ENCODE data around the gene PIP4K2A. TPM values are rescaled to one million over a fixed set of nuclear protein-coding genes. Genes with fewer than 3 reads are reported as not detected.

The PIP4K2A gene
- total RNA-seq, 1 donor from 2014 or later, result 24.0 TPM

DNA sequence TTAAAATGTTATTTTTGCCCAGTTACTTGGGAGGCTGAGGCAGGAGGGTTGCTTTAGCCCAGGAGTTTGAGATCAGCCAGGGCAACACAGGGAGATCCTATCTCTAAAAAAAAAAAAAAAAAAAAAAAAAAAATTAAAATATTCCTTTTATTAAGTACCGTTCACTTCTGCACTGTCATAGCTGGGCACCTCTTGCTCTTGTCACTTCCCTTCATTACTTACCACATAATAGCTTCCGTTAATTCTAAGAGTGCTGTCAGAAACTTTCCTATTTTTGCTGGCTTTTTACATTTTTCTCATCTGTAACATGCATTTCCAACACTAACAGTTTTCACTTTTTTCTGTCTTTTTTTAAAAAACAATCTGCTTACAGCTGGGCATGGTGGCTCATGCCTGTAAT lies 132.9 kb downstream of the PIP4K2A start:
- Histone ChIP-seq H3K9ac (ENCODE audit: low read depth in 1 of 3, low read length in 3 of 3) (no peak overlapping the region), H3K36me3 (ENCODE audit: control insufficient read depth in 3 of 3, insufficient read depth in 3 of 3, low read length in 3 of 3) (peaks cover 0 to 4% (median 0%) of the 10 kb centered on the region in 3 donors), H3K9me3 (ENCODE audit: control insufficient read depth in 3 of 3, low read length in 3 of 3) (no peaks in the 10 kb centered on the region), H3K4me3 (ENCODE audit: low read length in 3 of 3) (no peak overlapping the region), H3K4me1 (ENCODE audit: control insufficient read depth in 3 of 3, insufficient read depth in 3 of 3, low read length in 3 of 3) (peaks cover 0 to 7% (median 3%) of the 10 kb centered on the region in 3 donors), H3K27ac (ENCODE audit: low read depth, low read length) (no peak overlapping the region), H3K27me3 (ENCODE audit: control insufficient read depth in 3 of 3, insufficient read depth in 3 of 3, low read length in 3 of 3) (no peaks in the 10 kb centered on the region)

DNA sequence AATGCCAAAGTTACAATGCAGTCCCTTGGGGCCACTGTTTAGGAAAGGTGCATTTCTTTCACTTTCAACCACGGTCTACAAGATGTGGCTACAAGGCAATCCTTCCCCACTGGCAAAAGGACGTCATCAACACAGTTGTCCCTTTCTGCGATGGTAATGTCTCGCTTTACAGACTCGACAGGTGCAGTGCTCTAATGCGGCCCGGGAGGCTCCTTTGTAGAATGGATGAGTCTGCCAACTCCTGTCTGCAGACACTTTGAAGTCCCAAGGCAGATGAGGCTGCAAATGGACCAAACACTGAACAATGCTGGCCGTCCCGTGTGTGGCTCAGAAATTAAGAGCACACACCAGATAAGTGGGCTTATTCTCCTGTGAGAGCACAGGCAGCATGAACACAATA lies 133.7 kb downstream of the PIP4K2A start:
- Histone ChIP-seq H3K9me3 (ENCODE audit: control insufficient read depth in 3 of 3, low read length in 3 of 3) (no peaks in the 10 kb centered on the region), H3K27me3 (ENCODE audit: control insufficient read depth in 3 of 3, insufficient read depth in 3 of 3, low read length in 3 of 3) (no peaks in the 10 kb centered on the region), H3K36me3 (ENCODE audit: control insufficient read depth in 3 of 3, insufficient read depth in 3 of 3, low read length in 3 of 3) (peaks cover 0 to 4% (median 0%) of the 10 kb centered on the region in 3 donors), H3K27ac (ENCODE audit: low read depth, low read length) (no peak overlapping the region), H3K9ac (ENCODE audit: low read depth in 1 of 3, low read length in 3 of 3) (no peak overlapping the region), H3K4me3 (ENCODE audit: low read length in 3 of 3) (no peak overlapping the region), H3K4me1 (ENCODE audit: control insufficient read depth in 3 of 3, insufficient read depth in 3 of 3, low read length in 3 of 3) (peaks cover 0 to 7% (median 3%) of the 10 kb centered on the region in 3 donors)

GRCh38 chr10:22579826-22580225 lies 134.6 kb downstream of the PIP4K2A start:
- Histone ChIP-seq H3K9ac (ENCODE audit: low read depth in 1 of 3, low read length in 3 of 3) (no peak overlapping the region), H3K4me1 (ENCODE audit: control insufficient read depth in 3 of 3, insufficient read depth in 3 of 3, low read length in 3 of 3) (peaks cover 0 to 7% (median 3%) of the 10 kb centered on the region in 3 donors), H3K27me3 (ENCODE audit: control insufficient read depth in 3 of 3, insufficient read depth in 3 of 3, low read length in 3 of 3) (no peaks in the 10 kb centered on the region), H3K36me3 (ENCODE audit: control insufficient read depth in 3 of 3, insufficient read depth in 3 of 3, low read length in 3 of 3) (peaks cover 0 to 4% (median 0%) of the 10 kb centered on the region in 3 donors), H3K9me3 (ENCODE audit: control insufficient read depth in 3 of 3, low read length in 3 of 3) (no peaks in the 10 kb centered on the region), H3K27ac (ENCODE audit: low read depth, low read length) (no peak overlapping the region), H3K4me3 (ENCODE audit: low read length in 3 of 3) (no peak overlapping the region)

GRCh38 chr10:22573820-22574569 lies 140.4 kb downstream of the PIP4K2A start:
- peaks cover 0 to 4% (median 0%) of the 10 kb centered on the region in 3 donors for H3K36me3 ChIP-seq (ENCODE audit: control insufficient read depth in 3 of 3, insufficient read depth in 3 of 3, low read length in 3 of 3)

DNA sequence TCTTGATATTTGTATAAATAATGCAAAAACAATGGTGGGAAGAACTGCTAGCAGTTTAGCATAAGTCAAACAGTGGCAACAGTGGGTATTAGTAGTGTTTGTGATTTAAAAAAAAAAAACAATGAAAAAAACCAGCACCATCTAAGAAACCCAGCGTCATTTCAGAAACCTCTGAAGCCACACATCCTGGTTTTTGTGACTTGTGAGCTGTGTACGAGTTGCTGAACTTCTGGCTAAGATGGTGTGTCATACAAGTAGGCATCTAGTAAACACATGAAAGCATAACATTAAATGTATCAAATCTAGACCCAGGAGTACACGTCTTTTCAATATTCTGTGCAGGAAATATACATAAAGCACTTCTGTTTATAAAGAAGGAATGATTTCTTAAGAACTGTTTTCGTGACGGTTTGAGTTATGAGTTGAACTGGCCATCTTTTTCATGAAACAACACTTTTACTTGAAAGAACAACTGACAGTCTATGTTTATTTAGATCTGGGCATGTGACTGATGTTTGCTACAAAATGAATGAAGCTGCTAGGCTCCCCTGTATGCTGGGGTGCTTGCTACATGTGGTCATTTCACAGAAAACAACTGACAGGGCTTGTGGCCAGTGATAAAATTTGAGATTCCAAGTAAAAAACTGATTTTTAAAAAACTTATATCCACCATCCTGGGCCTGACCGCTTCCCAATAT lies 143.5 kb downstream of the PIP4K2A start:
- H3K36me3 ChIP-seq (ENCODE audit: control insufficient read depth in 3 of 3, insufficient read depth in 3 of 3, low read length in 3 of 3), result peaks cover 0 to 10% (median 0%) of the 10 kb centered on the region in 3 donors

More at GRCh38 chr10:22573820-22574569, 140.4 kb downstream of the PIP4K2A start:
- H3K27ac ChIP-seq (ENCODE audit: low read depth, low read length), result no peak overlapping the region
- H3K4me3 ChIP-seq (ENCODE audit: low read length in 3 of 3), result no peak overlapping the region
- H3K27me3 ChIP-seq (ENCODE audit: control insufficient read depth in 3 of 3, insufficient read depth in 3 of 3, low read length in 3 of 3), result no peaks in the 10 kb centered on the region
- H3K4me1 ChIP-seq (ENCODE audit: control insufficient read depth in 3 of 3, insufficient read depth in 3 of 3, low read length in 3 of 3), result no peaks in the 10 kb centered on the region
- no peaks in the 10 kb centered on the region for H3K9me3 ChIP-seq (ENCODE audit: control insufficient read depth in 3 of 3, low read length in 3 of 3)
- H3K9ac ChIP-seq (ENCODE audit: low read depth in 1 of 3, low read length in 3 of 3), result no peak overlapping the region

GRCh38 chr10:22570234-22570633 lies 144.1 kb downstream of the PIP4K2A start:
- no peaks in the 10 kb centered on the region for H3K27me3 ChIP-seq (ENCODE audit: control insufficient read depth in 3 of 3, insufficient read depth in 3 of 3, low read length in 3 of 3)
- H3K4me1 ChIP-seq (ENCODE audit: control insufficient read depth in 3 of 3, insufficient read depth in 3 of 3, low read length in 3 of 3), result peaks cover 0 to 3% (median 0%) of the 10 kb centered on the region in 3 donors
- H3K4me3 ChIP-seq (ENCODE audit: low read length in 3 of 3), result no peak overlapping the region
- H3K36me3 ChIP-seq (ENCODE audit: control insufficient read depth in 3 of 3, insufficient read depth in 3 of 3, low read length in 3 of 3), result peaks cover 0 to 10% (median 0%) of the 10 kb centered on the region in 3 donors
- H3K27ac ChIP-seq (ENCODE audit: low read depth, low read length), result no peak overlapping the region
- no peak overlapping the region for H3K9ac ChIP-seq (ENCODE audit: low read depth in 1 of 3, low read length in 3 of 3)
- H3K9me3 ChIP-seq (ENCODE audit: control insufficient read depth in 3 of 3, low read length in 3 of 3), result no peaks in the 10 kb centered on the region

More for the DNA sequence above, 143.5 kb downstream of the PIP4K2A start:
- Histone ChIP-seq H3K4me1 (ENCODE audit: control insufficient read depth in 3 of 3, insufficient read depth in 3 of 3, low read length in 3 of 3) (peaks cover 0 to 3% (median 0%) of the 10 kb centered on the region in 3 donors), H3K9ac (ENCODE audit: low read depth in 1 of 3, low read length in 3 of 3) (no peak overlapping the region), H3K9me3 (ENCODE audit: control insufficient read depth in 3 of 3, low read length in 3 of 3) (no peaks in the 10 kb centered on the region), H3K27ac (ENCODE audit: low read depth, low read length) (no peak overlapping the region), H3K27me3 (ENCODE audit: control insufficient read depth in 3 of 3, insufficient read depth in 3 of 3, low read length in 3 of 3) (no peaks in the 10 kb centered on the region), H3K4me3 (ENCODE audit: low read length in 3 of 3) (no peak overlapping the region)

DNA sequence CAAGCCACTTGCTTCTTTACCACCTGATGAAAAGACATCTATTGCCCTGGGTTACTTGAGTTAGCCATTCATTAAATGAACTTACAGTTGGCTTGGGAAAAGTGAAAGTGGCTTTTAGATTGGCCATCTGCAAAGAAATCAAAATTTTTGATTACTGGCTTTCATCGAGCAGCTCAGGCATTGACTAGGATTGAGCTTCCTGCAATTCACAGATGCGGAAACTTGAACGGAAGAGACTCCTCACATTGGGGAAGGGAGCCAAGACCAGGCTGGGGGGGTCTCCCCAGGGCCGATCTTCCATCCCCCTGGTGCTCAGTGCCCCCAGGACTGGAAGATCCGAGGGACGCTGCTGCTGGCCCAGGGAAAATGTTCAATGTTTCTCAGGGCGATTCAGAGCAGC lies 145.4 kb downstream of the PIP4K2A start:
- H3K36me3 ChIP-seq (ENCODE audit: control insufficient read depth in 3 of 3, insufficient read depth in 3 of 3, low read length in 3 of 3), result peaks cover 0 to 10% (median 0%) of the 10 kb centered on the region in 3 donors

DNA sequence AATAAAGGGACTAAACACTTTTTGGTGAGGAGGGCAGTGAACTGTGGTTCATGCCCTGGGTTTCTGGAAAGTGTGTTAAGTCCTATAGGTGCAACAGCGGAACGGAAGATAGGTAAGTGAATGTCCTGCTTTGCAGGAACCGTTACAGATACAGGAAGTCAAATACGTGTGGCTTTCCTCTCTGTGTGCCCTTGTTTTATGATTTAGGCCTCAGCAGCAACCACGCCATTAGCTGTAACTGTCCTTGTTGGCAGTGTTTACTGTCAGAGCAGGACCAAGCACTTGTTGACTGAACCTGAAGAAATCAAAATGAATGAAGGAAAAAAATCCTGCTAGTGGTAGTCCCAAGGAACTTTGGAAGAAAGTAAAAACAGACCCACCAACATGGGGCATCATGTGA lies 150.3 kb downstream of the PIP4K2A start:
- H3K27ac ChIP-seq (ENCODE audit: low read depth, low read length), result no peak overlapping the region
- no peak overlapping the region for H3K9ac ChIP-seq (ENCODE audit: low read depth in 1 of 3, low read length in 3 of 3)
- H3K36me3 ChIP-seq (ENCODE audit: control insufficient read depth in 3 of 3, insufficient read depth in 3 of 3, low read length in 3 of 3), result peaks cover 0 to 10% (median 0%) of the 10 kb centered on the region in 3 donors
- H3K27me3 ChIP-seq (ENCODE audit: control insufficient read depth in 3 of 3, insufficient read depth in 3 of 3, low read length in 3 of 3), result no peaks in the 10 kb centered on the region
- no peaks in the 10 kb centered on the region for H3K9me3 ChIP-seq (ENCODE audit: control insufficient read depth in 3 of 3, low read length in 3 of 3)
- H3K4me1 ChIP-seq (ENCODE audit: control insufficient read depth in 3 of 3, insufficient read depth in 3 of 3, low read length in 3 of 3), result peaks cover 0 to 3% (median 0%) of the 10 kb centered on the region in 3 donors
- H3K4me3 ChIP-seq (ENCODE audit: low read length in 3 of 3), result no peak overlapping the region

More for the DNA sequence above, 145.4 kb downstream of the PIP4K2A start:
- Histone ChIP-seq H3K27ac (ENCODE audit: low read depth, low read length) (peak overlapping the region; percentile 10), H3K27me3 (ENCODE audit: control insufficient read depth in 3 of 3, insufficient read depth in 3 of 3, low read length in 3 of 3) (no peaks in the 10 kb centered on the region), H3K9ac (ENCODE audit: low read depth in 1 of 3, low read length in 3 of 3) (no peak overlapping the region), H3K4me1 (ENCODE audit: control insufficient read depth in 3 of 3, insufficient read depth in 3 of 3, low read length in 3 of 3) (peaks cover 0 to 3% (median 0%) of the 10 kb centered on the region in 3 donors), H3K9me3 (ENCODE audit: control insufficient read depth in 3 of 3, low read length in 3 of 3) (no peaks in the 10 kb centered on the region), H3K4me3 (ENCODE audit: low read length in 3 of 3) (no peak overlapping the region)

DNA sequence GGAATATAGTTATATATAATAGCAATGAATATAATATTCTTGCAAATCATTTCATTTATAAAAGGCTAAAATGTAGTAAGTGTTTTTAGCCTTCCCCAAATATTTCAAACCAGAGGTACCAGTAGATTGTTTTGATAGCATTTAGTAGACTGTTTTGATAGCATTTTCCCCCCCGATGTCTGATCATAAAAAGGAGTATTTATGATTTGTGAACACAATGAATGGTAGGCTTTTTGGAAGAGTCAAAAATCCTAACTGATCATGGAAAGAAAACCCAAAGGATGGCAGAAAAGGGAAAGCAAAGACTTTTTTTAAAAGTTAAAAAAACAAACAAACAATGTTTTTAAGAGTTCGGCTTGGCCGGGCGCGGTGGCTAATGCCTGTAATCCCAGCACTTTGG lies 152.5 kb downstream of the PIP4K2A start:
- Histone ChIP-seq H3K27me3 (ENCODE audit: control insufficient read depth in 3 of 3, insufficient read depth in 3 of 3, low read length in 3 of 3) (no peaks in the 10 kb centered on the region), H3K36me3 (ENCODE audit: control insufficient read depth in 3 of 3, insufficient read depth in 3 of 3, low read length in 3 of 3) (no peaks in the 10 kb centered on the region), H3K4me1 (ENCODE audit: control insufficient read depth in 3 of 3, insufficient read depth in 3 of 3, low read length in 3 of 3) (peaks cover 0 to 2% (median 0%) of the 10 kb centered on the region in 3 donors), H3K4me3 (ENCODE audit: low read length in 3 of 3) (no peak overlapping the region), H3K9me3 (ENCODE audit: control insufficient read depth in 3 of 3, low read length in 3 of 3) (no peaks in the 10 kb centered on the region), H3K27ac (ENCODE audit: low read depth, low read length) (no peak overlapping the region), H3K9ac (ENCODE audit: low read depth in 1 of 3, low read length in 3 of 3) (no peak overlapping the region)

DNA sequence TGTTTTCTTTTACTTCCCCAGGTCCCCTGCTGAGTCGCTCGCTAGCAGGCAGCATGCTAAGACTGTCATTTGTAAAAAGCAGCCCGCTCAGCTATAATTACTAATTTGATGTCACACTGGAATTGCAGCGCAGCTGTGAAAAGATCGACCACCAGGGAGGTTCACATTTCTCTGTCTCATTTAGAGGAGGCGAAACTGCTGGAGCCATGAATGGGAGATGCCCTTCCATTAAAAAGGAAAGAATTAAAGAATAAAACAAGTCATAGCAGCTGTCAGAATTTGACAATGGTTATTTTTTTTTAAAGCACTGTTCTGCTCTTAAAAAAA lies 153.5 kb downstream of the PIP4K2A start:
- H3K4me3 ChIP-seq (ENCODE audit: low read length in 3 of 3), result no peak overlapping the region
- H3K27me3 ChIP-seq (ENCODE audit: control insufficient read depth in 3 of 3, insufficient read depth in 3 of 3, low read length in 3 of 3), result no peaks in the 10 kb centered on the region
- peaks cover 0 to 4% (median 0%) of the 10 kb centered on the region in 3 donors for H3K4me1 ChIP-seq (ENCODE audit: control insufficient read depth in 3 of 3, insufficient read depth in 3 of 3, low read length in 3 of 3)
- H3K27ac ChIP-seq (ENCODE audit: low read depth, low read length), result no peak overlapping the region
- H3K9ac ChIP-seq (ENCODE audit: low read depth in 1 of 3, low read length in 3 of 3), result no peak overlapping the region
- H3K36me3 ChIP-seq (ENCODE audit: control insufficient read depth in 3 of 3, insufficient read depth in 3 of 3, low read length in 3 of 3), result no peaks in the 10 kb centered on the region
- no peaks in the 10 kb centered on the region for H3K9me3 ChIP-seq (ENCODE audit: control insufficient read depth in 3 of 3, low read length in 3 of 3)

Data from skeletal muscle tissue (tissue), 4 donors.